SK-N-SH (cell line): ENCODE data around the gene ABHD17C. TPM values are rescaled to one million over a fixed set of nuclear protein-coding genes. Genes with fewer than 3 reads are reported as not detected.

Experiments
- CTCF ChIA-PET: fragments of 300-600, 350-600 bp; formaldehyde crosslinking; extraction: SDS; loops from one replicate; lab custom pipeline; 2021; lab: Yijun Ruan, JAX
- POLR2A ChIA-PET: fragments of 350-600 bp; sonication (Branson Sonifier 250); formaldehyde crosslinking; extraction: SDS; loops from one replicate; lab custom pipeline; 2020; ENCODE audit warnings: antibody characterized with exemption, inconsistent platforms; lab: Yijun Ruan, JAX
- DNase-seq: peaks from one replicate; pipeline ENCODE4 v3.0.0; 2012
- H2AFZ ChIP-seq: fragments of 200-600 bp; sonication (generic); 2 replicates; pipeline ENCODE4 v1.8.1; 2016; ENCODE audit warnings: antibody characterized with exemption, mild to moderate bottlenecking, low read depth
- H3F3A ChIP-seq: fragments of 200-600 bp; sonication (generic); replicated peaks from 2 replicates; pipeline ENCODE3; 2016; ENCODE audit warnings: antibody characterized with exemption, mild to moderate bottlenecking; ENCODE audit not compliant: insufficient read depth
- H3K27ac ChIP-seq, 2 experiments: fragments of 200-500 bp in 1 of 2; fragments of 200-600 bp in 1 of 2; sonication (Bioruptor generic) in 1 of 2; sonication (generic), shearing (Covaris generic) in 1 of 2; 2 replicates each; pipeline versions ENCODE4 v1.5.1 to v1.6.1; 2014 to 2016; ENCODE audit warnings: low read depth in 2 of 2, inconsistent platforms in 1 of 2, low read length in 1 of 2, mild to moderate bottlenecking in 1 of 2, mixed read lengths in 1 of 2
- H3K27me3 ChIP-seq: fragments of 200-600 bp; sonication (generic), shearing (Covaris generic); 2 replicates; pipeline ENCODE4 v1.6.1; 2016; ENCODE audit warnings: mixed run types; ENCODE audit not compliant: insufficient read depth
- H3K36me3 ChIP-seq, 2 experiments: fragments of 200-500 bp in 1 of 2; fragments of 200-600 bp in 1 of 2; sonication (Bioruptor generic) in 1 of 2; sonication (generic) in 1 of 2; replicated peaks in 1 of 2; 2 replicates each; pipeline versions ENCODE3 to v1.5.1; 2014 to 2016; ENCODE audit warnings: low read length in 1 of 2, mild to moderate bottlenecking in 1 of 2; ENCODE audit not compliant: insufficient read depth in 2 of 2, control insufficient read depth in 1 of 2
- H3K4me1 ChIP-seq, 2 experiments: fragments of 200-500 bp in 1 of 2; fragments of 200-600 bp in 1 of 2; sonication (Bioruptor generic) in 1 of 2; sonication (generic), shearing (Covaris generic) in 1 of 2; 2 replicates each; pipeline versions ENCODE4 v1.5.1 to v1.6.1; 2014 to 2016; ENCODE audit warnings: low read depth in 1 of 2, low read length in 1 of 2, mixed run types in 1 of 2; ENCODE audit not compliant: insufficient read depth in 2 of 2, control insufficient read depth in 1 of 2
- H3K4me2 ChIP-seq: fragments of 200-600 bp; sonication (generic), shearing (Covaris generic); 2 replicates; pipeline ENCODE4 v1.6.1; 2017; ENCODE audit warnings: mixed run types
- H3K4me3 ChIP-seq, 2 experiments: fragments of 200-500 bp in 1 of 2; fragments of 200-600 bp in 1 of 2; sonication (Bioruptor generic) in 1 of 2; sonication (generic), shearing (Covaris generic) in 1 of 2; 2 replicates each; pipeline versions ENCODE4 v1.5.1 to v1.8.1; 2014 to 2016; ENCODE audit warnings: low read depth in 2 of 2, inconsistent platforms in 1 of 2, low read length in 1 of 2, mild to moderate bottlenecking in 1 of 2, mixed read lengths in 1 of 2, moderate library complexity in 1 of 2
- H3K79me2 ChIP-seq: fragments of 200-600 bp; sonication (generic); 2 replicates; pipeline ENCODE4 v1.8.1; 2017; ENCODE audit warnings: mild to moderate bottlenecking; ENCODE audit not compliant: insufficient read depth
- H3K9ac ChIP-seq: fragments of 200-600 bp; sonication (generic); 2 replicates; pipeline ENCODE4 v1.6.1; 2017; ENCODE audit warnings: mixed run types
- H3K9me2 ChIP-seq: fragments of 200-600 bp; sonication (generic); 2 replicates; pipeline ENCODE4 v1.6.1; 2017; ENCODE audit warnings: mixed run types
- H3K9me3 ChIP-seq: fragments of 200-600 bp; sonication (generic); 2 replicates; pipeline ENCODE4 v1.6.1; 2017; ENCODE audit warnings: mixed run types, mild to moderate bottlenecking, moderate library complexity
- H4K20me1 ChIP-seq: fragments of 200-600 bp; sonication (generic); 2 replicates; pipeline ENCODE4 v1.6.1; 2017; ENCODE audit warnings: mild to moderate bottlenecking, mixed run types; ENCODE audit not compliant: insufficient read depth
- CHD2 ChIP-seq: fragments of 150-350 bp; IDR thresholded peaks from 2 replicates; pipeline ENCODE4 v1.6.1; 2018; ENCODE audit warnings: low read length; ENCODE audit not compliant: partially characterized antibody
- FOXJ3 ChIP-seq: sonication (generic); formaldehyde crosslinking; IDR thresholded peaks from 2 replicates; pipeline ENCODE4 v1.5.1; 2020; ENCODE audit warnings: mild to moderate bottlenecking, missing genetic modification reagents
- FOXM1 ChIP-seq: IDR thresholded peaks from 2 replicates; pipeline ENCODE4 v1.4.0; 2012; ENCODE audit warnings: low read depth, mild to moderate bottlenecking
- GATA2 ChIP-seq: sonication (generic); formaldehyde crosslinking; IDR thresholded peaks from 2 replicates; pipeline ENCODE4 v1.5.0; 2020; ENCODE audit warnings: mild to moderate bottlenecking, missing genetic modification reagents
- MEF2A ChIP-seq: IDR thresholded peaks from 2 replicates; pipeline ENCODE4 v1.4.0; 2012; ENCODE audit warnings: low read depth, borderline replicate concordance
- MXI1 ChIP-seq: IDR thresholded peaks from 2 replicates; pipeline ENCODE4 v1.6.1; 2012; ENCODE audit warnings: mild to moderate bottlenecking, low read depth, low read length, improper control_type of control experiment
- POLR2AphosphoS5 ChIP-seq: IDR thresholded peaks from 2 replicates; pipeline ENCODE4 v1.6.1; 2012; ENCODE audit warnings: low read depth, low read length
- RAD21 ChIP-seq: IDR thresholded peaks from 2 replicates; pipeline ENCODE4 v1.6.1; 2012; ENCODE audit warnings: mild to moderate bottlenecking, low read length
- RCOR1 ChIP-seq: fragments of 150-350 bp; IDR thresholded peaks from 2 replicates; pipeline ENCODE4 v1.6.1; 2017; ENCODE audit warnings: antibody characterized with exemption, low read length
- RFX5 ChIP-seq: IDR thresholded peaks from 2 replicates; pipeline ENCODE4 v1.6.1; 2012; ENCODE audit warnings: mild to moderate bottlenecking, improper control_type of control experiment, low read length
- RXRA ChIP-seq: IDR thresholded peaks from 2 replicates; pipeline ENCODE4 v1.4.0; 2012; ENCODE audit warnings: low read depth, mild to moderate bottlenecking, borderline replicate concordance
- SIN3A ChIP-seq: IDR thresholded peaks from 2 replicates; pipeline ENCODE4 v1.6.1; 2012; ENCODE audit warnings: low read depth, mild to moderate bottlenecking, low read length, moderate library complexity, borderline replicate concordance
- SMC3 ChIP-seq: IDR thresholded peaks from 2 replicates; pipeline ENCODE4 v1.6.1; 2012; ENCODE audit warnings: low read depth, low read length, improper control_type of control experiment
- TAF1 ChIP-seq: IDR thresholded peaks from 2 replicates; pipeline ENCODE4 v1.6.1; 2012; ENCODE audit warnings: low read depth, mild to moderate bottlenecking, low read length, moderate library complexity, borderline replicate concordance
- TEAD4 ChIP-seq: IDR thresholded peaks from 2 replicates; pipeline ENCODE4 v1.4.0; 2012; ENCODE audit warnings: mild to moderate bottlenecking, borderline replicate concordance; ENCODE audit not compliant: insufficient read depth
- WGBS: methylation state at CpG from one replicate; pipeline ENCODE4 v1.1.6; 2017; ENCODE audit warnings: low lambda C conversion rate; 5-methylcytosine and 5-hydroxymethylcytosine counted together
- polyA plus RNA-seq, 3 experiments: library from polyadenylated mRNA; depleted of rRNA; stranded (reverse); fragments of >200 nt; gene quantifications; 2 replicates each; pipeline ENCODE4 v1.2.3, GENCODE V29; 2012
- TF ChIP-seq, protein P1 (sequence below): IDR thresholded peaks from 2 replicates; pipeline ENCODE4; 2012
- TF ChIP-seq, protein P2 (sequence below): fragments of 200-600 bp; sonication (generic); IDR thresholded peaks from 2 replicates; pipeline ENCODE4 v1.6.1; 2017; ENCODE audit warnings: antibody characterized with exemption, mild to moderate bottlenecking, moderate library complexity
- TF ChIP-seq, protein P3 (sequence below): IDR thresholded peaks from 2 replicates; pipeline ENCODE4 v1.6.1; 2012; ENCODE audit warnings: mild to moderate bottlenecking, low read depth, low read length, moderate library complexity

ABHD17C gene
- polyA plus RNA-seq, 1 of the 3 experiments (the other 2 are of a cell fraction): 11.7 TPM

DNA sequence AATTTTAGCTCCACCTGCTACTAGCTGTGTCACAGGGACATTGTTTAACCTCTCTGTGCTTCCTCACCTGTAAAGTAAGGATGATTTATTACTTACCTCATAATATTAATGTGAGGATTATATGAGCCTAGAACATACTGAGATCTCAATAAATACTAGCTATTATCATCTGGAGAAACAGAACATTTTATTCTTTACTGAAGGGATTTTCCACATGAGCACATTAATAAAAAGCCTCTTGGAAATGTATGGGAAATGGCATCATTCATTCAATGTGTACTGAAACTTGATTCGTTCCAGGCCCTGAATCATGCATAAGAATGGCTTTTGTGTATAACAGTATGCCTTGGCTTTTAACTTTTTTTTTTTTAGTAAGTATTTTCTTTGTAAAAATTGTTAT lies 73.0 kb downstream of the ABHD17C start (continued):
- TF ChIP-seq POLR2AphosphoS5 (no peak), TAF1 (no peak)

DNA sequence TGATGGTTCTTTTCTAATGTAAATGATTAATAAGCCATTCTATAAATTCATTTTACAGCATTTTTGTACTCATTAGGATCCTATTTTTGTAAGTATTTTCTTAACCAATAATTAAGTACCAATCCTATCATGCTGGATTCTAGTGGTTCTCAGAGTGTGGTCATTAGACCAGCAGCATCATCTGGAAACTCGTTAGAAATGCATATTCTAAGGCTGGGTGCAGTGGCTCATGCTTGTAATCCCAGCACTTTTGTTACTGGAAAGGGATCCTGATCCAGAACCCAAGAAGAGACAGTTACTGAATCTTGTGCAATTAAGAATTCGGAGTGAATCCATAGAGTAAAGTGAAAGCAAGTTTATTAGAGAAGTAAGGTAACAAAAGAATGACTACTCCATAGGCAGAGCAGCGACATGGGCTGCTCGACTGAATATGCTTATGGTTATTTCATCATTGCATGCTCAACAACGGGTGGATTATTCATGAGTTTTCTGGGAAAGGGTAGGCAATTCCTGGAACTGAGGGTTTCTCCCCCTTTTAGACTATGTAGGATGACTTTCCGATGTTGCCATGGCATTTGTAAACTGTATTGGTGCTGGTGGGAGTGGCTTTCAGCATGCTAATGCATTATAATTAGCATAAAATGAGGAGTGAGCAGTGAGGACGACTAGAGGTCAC lies 74.2 kb downstream of the ABHD17C start:
- no peaks in the 10 kb centered on the region; a peak in 1 of 4 replicates for H3K4me1 ChIP-seq
- H3K4me3 ChIP-seq: no peak overlapping the region
- H3K9me3 ChIP-seq: no peaks in the 10 kb centered on the region
- 82% methylated on average over 7 of the region's 7 CpGs for WGBS
- H3K79me2 ChIP-seq: no peaks in the 10 kb centered on the region
- no peak overlapping the region for H3K27ac ChIP-seq
- H3K4me2 ChIP-seq: no peak overlapping the region
- H4K20me1 ChIP-seq: no peaks in the 10 kb centered on the region
- TF ChIP-seq SMC3 (no peak), RCOR1 (no peak), GATA2 (CRISPR knock-in tag) (no peak), SIN3A (no peak), RFX5 (no peak), CHD2 (no peak), TEAD4 (no peak), MXI1 (no peak), FOXM1 (no peak), FOXJ3 (CRISPR knock-in tag) (no peak), RAD21 (no peak), MEF2A (no peak), RXRA (no peak)
- TF ChIP-seq, protein P1, sequence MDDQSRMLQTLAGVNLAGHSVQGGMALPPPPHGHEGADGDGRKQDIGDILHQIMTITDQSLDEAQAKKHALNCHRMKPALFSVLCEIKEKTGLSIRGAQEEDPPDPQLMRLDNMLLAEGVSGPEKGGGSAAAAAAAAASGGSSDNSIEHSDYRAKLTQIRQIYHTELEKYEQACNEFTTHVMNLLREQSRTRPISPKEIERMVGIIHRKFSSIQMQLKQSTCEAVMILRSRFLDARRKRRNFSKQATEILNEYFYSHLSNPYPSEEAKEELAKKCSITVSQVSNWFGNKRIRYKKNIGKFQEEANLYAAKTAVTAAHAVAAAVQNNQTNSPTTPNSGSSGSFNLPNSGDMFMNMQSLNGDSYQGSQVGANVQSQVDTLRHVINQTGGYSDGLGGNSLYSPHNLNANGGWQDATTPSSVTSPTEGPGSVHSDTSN: no peak
- TF ChIP-seq, protein P2, sequence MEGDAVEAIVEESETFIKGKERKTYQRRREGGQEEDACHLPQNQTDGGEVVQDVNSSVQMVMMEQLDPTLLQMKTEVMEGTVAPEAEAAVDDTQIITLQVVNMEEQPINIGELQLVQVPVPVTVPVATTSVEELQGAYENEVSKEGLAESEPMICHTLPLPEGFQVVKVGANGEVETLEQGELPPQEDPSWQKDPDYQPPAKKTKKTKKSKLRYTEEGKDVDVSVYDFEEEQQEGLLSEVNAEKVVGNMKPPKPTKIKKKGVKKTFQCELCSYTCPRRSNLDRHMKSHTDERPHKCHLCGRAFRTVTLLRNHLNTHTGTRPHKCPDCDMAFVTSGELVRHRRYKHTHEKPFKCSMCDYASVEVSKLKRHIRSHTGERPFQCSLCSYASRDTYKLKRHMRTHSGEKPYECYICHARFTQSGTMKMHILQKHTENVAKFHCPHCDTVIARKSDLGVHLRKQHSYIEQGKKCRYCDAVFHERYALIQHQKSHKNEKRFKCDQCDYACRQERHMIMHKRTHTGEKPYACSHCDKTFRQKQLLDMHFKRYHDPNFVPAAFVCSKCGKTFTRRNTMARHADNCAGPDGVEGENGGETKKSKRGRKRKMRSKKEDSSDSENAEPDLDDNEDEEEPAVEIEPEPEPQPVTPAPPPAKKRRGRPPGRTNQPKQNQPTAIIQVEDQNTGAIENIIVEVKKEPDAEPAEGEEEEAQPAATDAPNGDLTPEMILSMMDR: no peak
- TF ChIP-seq, protein P3, sequence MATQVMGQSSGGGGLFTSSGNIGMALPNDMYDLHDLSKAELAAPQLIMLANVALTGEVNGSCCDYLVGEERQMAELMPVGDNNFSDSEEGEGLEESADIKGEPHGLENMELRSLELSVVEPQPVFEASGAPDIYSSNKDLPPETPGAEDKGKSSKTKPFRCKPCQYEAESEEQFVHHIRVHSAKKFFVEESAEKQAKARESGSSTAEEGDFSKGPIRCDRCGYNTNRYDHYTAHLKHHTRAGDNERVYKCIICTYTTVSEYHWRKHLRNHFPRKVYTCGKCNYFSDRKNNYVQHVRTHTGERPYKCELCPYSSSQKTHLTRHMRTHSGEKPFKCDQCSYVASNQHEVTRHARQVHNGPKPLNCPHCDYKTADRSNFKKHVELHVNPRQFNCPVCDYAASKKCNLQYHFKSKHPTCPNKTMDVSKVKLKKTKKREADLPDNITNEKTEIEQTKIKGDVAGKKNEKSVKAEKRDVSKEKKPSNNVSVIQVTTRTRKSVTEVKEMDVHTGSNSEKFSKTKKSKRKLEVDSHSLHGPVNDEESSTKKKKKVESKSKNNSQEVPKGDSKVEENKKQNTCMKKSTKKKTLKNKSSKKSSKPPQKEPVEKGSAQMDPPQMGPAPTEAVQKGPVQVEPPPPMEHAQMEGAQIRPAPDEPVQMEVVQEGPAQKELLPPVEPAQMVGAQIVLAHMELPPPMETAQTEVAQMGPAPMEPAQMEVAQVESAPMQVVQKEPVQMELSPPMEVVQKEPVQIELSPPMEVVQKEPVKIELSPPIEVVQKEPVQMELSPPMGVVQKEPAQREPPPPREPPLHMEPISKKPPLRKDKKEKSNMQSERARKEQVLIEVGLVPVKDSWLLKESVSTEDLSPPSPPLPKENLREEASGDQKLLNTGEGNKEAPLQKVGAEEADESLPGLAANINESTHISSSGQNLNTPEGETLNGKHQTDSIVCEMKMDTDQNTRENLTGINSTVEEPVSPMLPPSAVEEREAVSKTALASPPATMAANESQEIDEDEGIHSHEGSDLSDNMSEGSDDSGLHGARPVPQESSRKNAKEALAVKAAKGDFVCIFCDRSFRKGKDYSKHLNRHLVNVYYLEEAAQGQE: no peak
- no peaks in the 10 kb centered on the region for H3F3A ChIP-seq
- H3K9ac ChIP-seq: no peak overlapping the region
- POLR2A ChIA-PET: no interaction called here
- no peaks in the 10 kb centered on the region for H3K27me3 ChIP-seq
- H3K9me2 ChIP-seq: no peaks in the 10 kb centered on the region
- H3K36me3 ChIP-seq: no peaks in the 10 kb centered on the region
- no peak overlapping the region for H2AFZ ChIP-seq
- DNase-seq: no peak
- CTCF ChIA-PET: interaction anchor here (1.1 to 2.4 kb wide), 2 partner anchors 10 to 202 kb away, joined by 4 to 9 read pairs; partner anchors contain the start of gene CEMIP
